Ishikawa (cell line): ENCODE measurements around the gene ABCB8.

ENCODE experiments used
- CEBPB ChIP-seq: IDR thresholded peaks from 2 replicates; pipeline ENCODE4 v1.6.1; 2012
- REST ChIP-seq: IDR thresholded peaks from 2 replicates; pipeline ENCODE4 v1.6.1; 2012; ENCODE audit warnings: low read depth, mild to moderate bottlenecking
- USF1 ChIP-seq: IDR thresholded peaks from 2 replicates; pipeline ENCODE4 v1.6.1; 2012

- no peak for TF ChIP-seq REST
- no peak for TF ChIP-seq CEBPB
- no peak for TF ChIP-seq USF1
Measured at GRCh38 chr7:151009327-151010036, 18.8 kb upstream of the ABCB8 start.
